K562 (cell line): Measurements from ENCODE around the gene NYAP2. TPM values are rescaled to one million over a fixed set of nuclear protein-coding genes. Genes with fewer than 3 reads are reported as not detected.

Experiments
- ATAC-seq: fragments of 200-7000 bp; cut with Tn5 transposase; 3 replicates; pipeline ENCODE4 v1.9.1; 2020; ENCODE audit warnings: moderate library complexity
- BruUV-seq: library from RNA; stranded (reverse); fragments of 400-500 nt; replicated peaks from 2 replicates; lab custom pipeline; 2021; lab: Mats Ljungman, UMichigan
- CTCF ChIA-PET: fragments of 300-600 bp; formaldehyde crosslinking; extraction: SDS; loops from one replicate; lab custom pipeline; 2021; ENCODE audit warnings: low intra/inter-chr PET ratio; lab: Yijun Ruan, JAX
- POLR2A ChIA-PET: fragments of 300-600, 350-650 bp; sonication (Branson Sonifier 250); formaldehyde crosslinking; extraction: SDS; loops from one replicate; lab custom pipeline; 2021; ENCODE audit warnings: antibody characterized with exemption, inconsistent platforms; lab: Yijun Ruan, JAX
- DNase-seq, 4 experiments: peaks; one replicate each; pipeline versions ENCODE4 v3.0.0 to v3.0.0-alpha.2; 2011 to 2018; ENCODE audit warnings: low spot score in 3 of 4, mixed read lengths in 3 of 4; ENCODE audit errors: extremely low read depth in 1 of 4
- FAIRE-seq: peaks from 2 replicates; lab custom pipeline; 2011; peaks lifted over from hg19 to GRCh38; lab: Jason Lieb, UNC
- H2AFZ ChIP-seq: 2 replicates; pipeline ENCODE4 v1.6.0; 2011; ENCODE audit warnings: low read depth, low read length, control low read depth, inconsistent platforms
- H3K27ac ChIP-seq: fragments of 200-600 bp; 3 replicates; pipeline ENCODE4 v1.8.0; 2011; ENCODE audit warnings: low read depth, mild to moderate bottlenecking, control low read depth, inconsistent platforms, low read length, moderate library complexity, mixed read lengths; ENCODE audit errors: extremely low read depth
- H3K27me3 ChIP-seq, 2 experiments: fragments of 300-600 bp in 1 of 2; 2 replicates in 1 of 2; 3 replicates in 1 of 2; pipeline versions ENCODE4 v1.6.0 to v1.8.0; 2011; ENCODE audit warnings: inconsistent platforms in 2 of 2, low read length in 2 of 2, mild to moderate bottlenecking in 1 of 2, mixed read lengths in 1 of 2, moderate library complexity in 1 of 2; ENCODE audit not compliant: control insufficient read depth in 2 of 2, insufficient read depth in 2 of 2
- H3K36me3 ChIP-seq: fragments of 300-600 bp; 3 replicates; pipeline ENCODE4 v1.8.0; 2011; ENCODE audit warnings: mild to moderate bottlenecking, low read length, inconsistent platforms; ENCODE audit not compliant: control insufficient read depth, insufficient read depth
- H3K4me1 ChIP-seq, 2 experiments: fragments of 200-600 bp in 1 of 2; replicated peaks in 1 of 2; 2 replicates in 1 of 2; 3 replicates in 1 of 2; pipeline versions ENCODE4 v1.5.1 to v1.8.0; 2011; ENCODE audit warnings: inconsistent platforms in 2 of 2, low read length in 2 of 2, mild to moderate bottlenecking in 1 of 2, mixed read lengths in 1 of 2, moderate library complexity in 1 of 2; ENCODE audit not compliant: control insufficient read depth in 2 of 2, insufficient read depth in 2 of 2
- H3K4me2 ChIP-seq: 2 replicates; pipeline ENCODE4 v1.6.1; 2011; ENCODE audit warnings: low read length, control low read depth, inconsistent platforms, mixed read lengths; ENCODE audit not compliant: insufficient read depth
- H3K4me3 ChIP-seq: fragments of 200-600 bp; sonication (generic), shearing (Covaris generic); 2 replicates; pipeline ENCODE4 v1.5.1; 2016; ENCODE audit warnings: control low read depth, inconsistent platforms
- H3K79me2 ChIP-seq: fragments of 200-600 bp; 3 replicates; pipeline ENCODE4 v1.8.0; 2011; ENCODE audit warnings: low read length, inconsistent platforms; ENCODE audit not compliant: control insufficient read depth, insufficient read depth
- H3K9ac ChIP-seq, 2 experiments: 2 replicates each; pipeline versions ENCODE4 v1.6.0 to v1.6.1; 2011; ENCODE audit warnings: low read depth in 2 of 2, low read length in 2 of 2, control low read depth in 1 of 2, inconsistent platforms in 1 of 2, mild to moderate bottlenecking in 1 of 2, mixed read lengths in 1 of 2; ENCODE audit not compliant: insufficient read depth in 1 of 2
- H3K9me1 ChIP-seq: one replicate; pipeline ENCODE4 v1.6.0; 2011; ENCODE audit warnings: inconsistent platforms, mild to moderate bottlenecking, low read length, moderate library complexity; ENCODE audit not compliant: control insufficient read depth, insufficient read depth
- H3K9me3 ChIP-seq: replicated peaks from 2 replicates; pipeline ENCODE4 v1.5.1; 2011; ENCODE audit warnings: low read depth, low read length, inconsistent platforms; ENCODE audit not compliant: control insufficient read depth, insufficient read depth
- H4K20me1 ChIP-seq: replicated peaks from 2 replicates; pipeline ENCODE4 v1.6.1; 2011; ENCODE audit warnings: low read length, inconsistent platforms, mixed read lengths; ENCODE audit not compliant: control insufficient read depth, insufficient read depth
- ARNT ChIP-seq, 2 experiments: fragments of 450-650 bp; IDR thresholded peaks; 2 replicates each; pipeline ENCODE4 v1.6.1; 2016; ENCODE audit warnings: mild to moderate bottlenecking in 1 of 2
- ASH1L ChIP-seq: fragments of 450-650 bp; IDR thresholded peaks from 2 replicates; pipeline ENCODE4 v1.6.1; 2018; ENCODE audit warnings: borderline replicate concordance, mild to moderate bottlenecking, low read depth; ENCODE audit not compliant: partially characterized antibody
- BACH1 ChIP-seq: fragments of 200-800 bp; sonication (Bioruptor generic); IDR thresholded peaks from 2 replicates; pipeline ENCODE4 v1.6.1; 2016; ENCODE audit warnings: missing genetic modification characterization, missing compliant biosample characterization
- ETV5 ChIP-seq: sonication (generic); formaldehyde crosslinking; IDR thresholded peaks from 2 replicates; pipeline ENCODE4 v1.4.0; 2020; ENCODE audit warnings: low read depth, mild to moderate bottlenecking, missing genetic modification reagents
- ETV6 ChIP-seq, 3 experiments: fragments of 150-350 bp in 1 of 3; sonication (generic) in 1 of 3; formaldehyde crosslinking in 1 of 3; IDR thresholded peaks; 2 replicates each; pipeline versions ENCODE4 v1.6.1 to v1.8.0; 2014 to 2022; ENCODE audit warnings: borderline replicate concordance in 2 of 3, low read depth in 2 of 3, antibody characterized with exemption in 1 of 3, low read length in 1 of 3, mild to moderate bottlenecking in 1 of 3, missing genetic modification reagents in 1 of 3
- FUS ChIP-seq: fragments of 200-400 bp; formaldehyde crosslinking; optimal IDR thresholded peaks from 2 replicates; pipeline ENCODE3; 2017; ENCODE audit warnings: low read depth, low read length
- KHSRP ChIP-seq: fragments of 450-650 bp; IDR thresholded peaks from 2 replicates; pipeline ENCODE4 v1.6.1; 2017
- NR2C1 ChIP-seq, 2 experiments: fragments of 450-650 bp; IDR thresholded peaks; 2 replicates each; pipeline ENCODE4 v1.6.1; 2017; ENCODE audit warnings: mild to moderate bottlenecking in 2 of 2, antibody characterized with exemption in 1 of 2, inconsistent platforms in 1 of 2, missing compliant biosample characterization in 1 of 2, missing genetic modification characterization in 1 of 2
- RBM22 ChIP-seq: fragments of 200-400 bp; formaldehyde crosslinking; IDR thresholded peaks from 2 replicates; pipeline ENCODE4 v1.6.1; 2018; ENCODE audit warnings: low read length, low read depth; ENCODE audit not compliant: poor library complexity, severe bottlenecking
- SMAD4 ChIP-seq: fragments of 250-450 bp; sonication (Bioruptor Pico); conservative IDR thresholded peaks from 2 replicates; pipeline ENCODE4 v1.8.0; 2021; ENCODE audit warnings: inconsistent platforms, mild to moderate bottlenecking, moderate library complexity
- SMARCC2 ChIP-seq: fragments of 450-650 bp; IDR thresholded peaks from 2 replicates; pipeline ENCODE4 v1.6.1; 2017; ENCODE audit warnings: antibody characterized with exemption, moderate library complexity, mild to moderate bottlenecking, low read depth
- U2AF2 ChIP-seq: fragments of 200-400 bp; formaldehyde crosslinking; optimal IDR thresholded peaks from 2 replicates; pipeline ENCODE3; 2017; ENCODE audit warnings: low read depth, mild to moderate bottlenecking, low read length
- ZNF134 ChIP-seq: fragments of 250-450 bp; sonication (Bioruptor Pico); conservative IDR thresholded peaks from 2 replicates; pipeline ENCODE4 v1.4.0; 2020
- ZNF668 ChIP-seq: fragments of 250-450 bp; sonication (Bioruptor Pico); IDR thresholded peaks from 2 replicates; pipeline ENCODE4 v1.8.0; 2022; ENCODE audit warnings: mild to moderate bottlenecking, inconsistent platforms
- ZNF695 ChIP-seq: fragments of 450-650 bp; formaldehyde crosslinking; IDR thresholded peaks from 2 replicates; pipeline ENCODE4 v1.4.0; 2020; ENCODE audit warnings: mild to moderate bottlenecking, moderate library complexity
- WGBS: fragments of 100-300 bp; shearing (Covaris generic); methylation state at CpG from one replicate; pipeline ENCODE4 v1.1.6; 2016; ENCODE audit warnings: low coverage, mixed read lengths; ENCODE audit not compliant: insufficient coverage; ENCODE audit errors: missing lambda C conversion rate; 5-methylcytosine and 5-hydroxymethylcytosine counted together
- in situ Hi-C: fragments of 300-500 bp; cut with MboI; formaldehyde crosslinking; loops from 4 replicates; pipeline ENCODE4 v1.15.0; 2018; ENCODE audit warnings: inconsistent platforms, mixed read lengths
- intact Hi-C: fragments of 100-400 bp; cut with micrococcal nuclease; formaldehyde crosslinking; loops from 2 replicates; pipeline ENCODE4 v1.14.2; 2022
- polyA plus RNA-seq, 8 experiments: library from polyadenylated mRNA; depleted of rRNA in 4 of 8; stranded (reverse) in 5 of 8; unstranded in 3 of 8; fragments of >200 nt; fragmentation: Nextera tagmentation in 2 of 8; fragmentation: Illumina TruSeq in 1 of 8; extraction: Ambion mirVana in 2 of 8; extraction: Trizol in 1 of 8; gene quantifications; 2 replicates each; pipeline versions ENCODE4 v1.2.1 to v1.2.3, GENCODE V29; 2011 to 2014; ENCODE audit warnings: inconsistent platforms in 1 of 8, missing spikeins in 1 of 8
- total RNA-seq, 7 experiments: library from RNA; depleted of rRNA in 6 of 7; stranded (reverse); fragments of >200 nt in 6 of 7; fragmentation: Illumina TruSeq in 2 of 7; extraction: Trizol in 2 of 7; gene quantifications; 2 replicates each; pipeline versions ENCODE4 v1.2.1 to v1.2.3, GENCODE V29; 2011 to 2021; ENCODE audit warnings: low replicate concordance in 1 of 7
- TF ChIP-seq, protein P1 (sequence below): fragments of 450-650 bp; formaldehyde crosslinking; IDR thresholded peaks from 2 replicates; pipeline ENCODE4 v1.4.0; 2022; ENCODE audit warnings: missing genetic modification characterization

Gene NYAP2
- total and polyA plus RNA-seq, 9 of the 15 experiments (the other 6 are each of a cell fraction or from before 2014, with no cell fraction given): 0.03 to 0.04 (median 0.04) TPM; not detected in 3

DNA sequence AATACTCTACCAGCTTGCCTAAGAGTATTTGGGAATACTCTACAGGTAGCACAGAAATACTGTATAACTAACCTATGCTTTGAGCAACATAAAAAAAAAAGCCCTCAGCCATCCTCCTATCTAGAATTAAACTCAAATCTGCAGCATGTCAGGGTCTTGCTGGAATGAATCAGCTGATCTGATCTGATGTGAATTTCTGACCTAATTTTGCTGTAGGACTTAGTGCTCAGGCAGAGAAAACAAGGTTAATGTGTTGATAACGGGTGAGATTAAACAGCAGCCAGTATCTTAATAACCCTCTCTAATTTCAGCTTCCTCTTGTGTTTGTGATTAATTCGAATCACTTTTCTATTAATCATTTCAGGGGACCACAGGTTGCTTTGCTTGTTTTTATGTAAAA lies 16.3 kb downstream of the NYAP2 start (continued):
- TF ChIP-seq SMARCC2 (no peak), KHSRP (no peak), U2AF2 (no peak), SMAD4 (CRISPR knock-in tag) (no peak), NR2C1 (IDR thresholded peaks at IDR 0.05) (no peak), NR2C1 (tag; IDR thresholded peaks at IDR 0.05) (no peak), ETV6 (IDR thresholded peaks at IDR 0.05; ENCODE audit: borderline replicate concordance in 1 of 2, low read depth in 2 of 2, low read length in 1 of 2) (no peak), ETV6 (CRISPR knock-in tag; IDR thresholded peaks at IDR 0.05; ENCODE audit: borderline replicate concordance) (no peak), FUS (no peak)
- TF ChIP-seq, all 486 proteins: peak for 0

GRCh38 chr2:225416616-225417367 lies 17.3 kb downstream of the NYAP2 start:
- no peak overlapping the region for H3K27ac ChIP-seq
- TF ChIP-seq ZNF668 (CRISPR knock-in tag) (no peak), RBM22 (no peak), ASH1L (no peak), ETV5 (CRISPR knock-in tag) (no peak), BACH1 (tag) (no peak), ARNT (IDR thresholded peaks at IDR 0.05) (no peak), ZNF134 (CRISPR knock-in tag) (no peak), ZNF695 (CRISPR knock-in tag) (no peak)
- TF ChIP-seq, protein P1, sequence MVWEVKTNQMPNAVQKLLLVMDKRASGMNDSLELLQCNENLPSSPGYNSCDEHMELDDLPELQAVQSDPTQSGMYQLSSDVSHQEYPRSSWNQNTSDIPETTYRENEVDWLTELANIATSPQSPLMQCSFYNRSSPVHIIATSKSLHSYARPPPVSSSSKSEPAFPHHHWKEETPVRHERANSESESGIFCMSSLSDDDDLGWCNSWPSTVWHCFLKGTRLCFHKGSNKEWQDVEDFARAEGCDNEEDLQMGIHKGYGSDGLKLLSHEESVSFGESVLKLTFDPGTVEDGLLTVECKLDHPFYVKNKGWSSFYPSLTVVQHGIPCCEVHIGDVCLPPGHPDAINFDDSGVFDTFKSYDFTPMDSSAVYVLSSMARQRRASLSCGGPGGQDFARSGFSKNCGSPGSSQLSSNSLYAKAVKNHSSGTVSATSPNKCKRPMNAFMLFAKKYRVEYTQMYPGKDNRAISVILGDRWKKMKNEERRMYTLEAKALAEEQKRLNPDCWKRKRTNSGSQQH (CRISPR knock-in tag): no peak
- ChIA-PET CTCF (no interaction called here), POLR2A (no interaction called here)
- WGBS: 13% methylated on average over 3 of the region's 3 CpGs
- H3K4me2 ChIP-seq: no peak overlapping the region
- in situ Hi-C loops (no loop called here), intact Hi-C loops (no loop called here)
- no peaks in the 10 kb centered on the region for H4K20me1 ChIP-seq
- H3K4me3 ChIP-seq: no peak overlapping the region
- H3K9me1 ChIP-seq: no peaks in the 10 kb centered on the region
- no peak for ATAC-seq
- no peak overlapping the region for H3K9ac ChIP-seq
- H3K9me3 ChIP-seq: no peaks in the 10 kb centered on the region
- H3K4me1 ChIP-seq: no peaks in the 10 kb centered on the region
- no TSS peak for BruUV-seq
- H3K79me2 ChIP-seq: no peaks in the 10 kb centered on the region
- DNase-seq: no peak
- FAIRE-seq: no peak
- no peak overlapping the region for H2AFZ ChIP-seq
- no peaks in the 10 kb centered on the region for H3K27me3 ChIP-seq
- no peaks in the 10 kb centered on the region for H3K36me3 ChIP-seq
